Neural progenitor cell (in vitro differentiated cells): ENCODE results near the gene MORC2. TPM values are rescaled to one million over a fixed set of nuclear protein-coding genes. Genes with fewer than 3 reads are reported as not detected.
A peak's percentile ranks its signal among the peaks of the same experiment; 100 is the strongest.

ENCODE experiments used
- DNase-seq: peaks from one replicate; pipeline ENCODE4 v3.0.0-alpha.2; 2016; ENCODE audit warnings: low spot score
- H2AFZ ChIP-seq: fragments of 200-600 bp; sonication (generic); replicated peaks from 2 replicates; pipeline ENCODE4 v1.6.1; 2016; ENCODE audit warnings: antibody characterized with exemption
- H3F3A ChIP-seq: fragments of 200-600 bp; sonication (generic); 2 replicates; pipeline ENCODE4 v1.6.1; 2016; ENCODE audit warnings: antibody characterized with exemption, low read depth
- H3K27ac ChIP-seq: fragments of 200-600 bp; sonication (generic); 2 replicates; pipeline ENCODE4 v1.5.1; 2016; ENCODE audit warnings: mild to moderate bottlenecking
- H3K27me3 ChIP-seq: fragments of 200-600 bp; sonication (generic); 2 replicates; pipeline ENCODE4 v1.6.1; 2016; ENCODE audit warnings: mild to moderate bottlenecking, moderate library complexity
- H3K36me3 ChIP-seq: fragments of 200-600 bp; sonication (generic); 2 replicates; pipeline ENCODE4 v1.5.1; 2016
- H3K4me1 ChIP-seq: fragments of 200-600 bp; sonication (generic); 2 replicates; pipeline ENCODE4 v1.6.1; 2016; ENCODE audit warnings: mixed run types
- H3K4me2 ChIP-seq: fragments of 200-600 bp; sonication (generic); 2 replicates; pipeline ENCODE4 v1.6.1; 2016
- H3K4me3 ChIP-seq: fragments of 200-600 bp; sonication (generic); 2 replicates; pipeline ENCODE4 v1.5.1; 2016
- H3K79me2 ChIP-seq: fragments of 200-600 bp; sonication (generic); 2 replicates; pipeline ENCODE4 v1.6.1; 2016; ENCODE audit warnings: low read depth
- H3K9ac ChIP-seq: fragments of 200-600 bp; sonication (generic); 2 replicates; pipeline ENCODE4 v1.6.1; 2016
- H3K9me3 ChIP-seq: fragments of 200-600 bp; sonication (generic); 2 replicates; pipeline ENCODE4 v1.5.1; 2016; ENCODE audit warnings: low read depth
- H4K20me1 ChIP-seq: fragments of 200-600 bp; sonication (generic); 2 replicates; pipeline ENCODE4 v1.6.1; 2016; ENCODE audit warnings: low read depth
- H3K27ac Mint-ChIP-seq: 3 replicates; pipeline ENCODE4 v1.8.0; 2021; ENCODE audit warnings: mixed read lengths
- H3K27me3 Mint-ChIP-seq: 2 replicates; pipeline ENCODE4 v1.8.0; 2022; ENCODE audit warnings: low read depth, mild to moderate bottlenecking, inconsistent platforms, moderate library complexity, mixed read lengths; ENCODE audit not compliant: insufficient read depth
- H3K36me3 Mint-ChIP-seq: 3 replicates; pipeline ENCODE4 v1.8.0; 2021; ENCODE audit warnings: mixed read lengths
- H3K4me1 Mint-ChIP-seq: 3 replicates; pipeline ENCODE4 v1.8.0; 2021; ENCODE audit warnings: mixed read lengths
- H3K4me3 Mint-ChIP-seq: 3 replicates; pipeline ENCODE4 v1.8.0; 2021; ENCODE audit warnings: mild to moderate bottlenecking, moderate library complexity, mixed read lengths
- H3K9me3 Mint-ChIP-seq: 3 replicates; pipeline ENCODE4 v1.8.0; 2020; ENCODE audit warnings: mixed read lengths
- EZH2 ChIP-seq: fragments of 200-600 bp; sonication (generic); IDR thresholded peaks from 2 replicates; pipeline ENCODE4 v1.6.1; 2017; ENCODE audit warnings: antibody characterized with exemption, mild to moderate bottlenecking, moderate library complexity
- EZH2phosphoT487 ChIP-seq: fragments of 200-600 bp; sonication (generic); IDR thresholded peaks from 2 replicates; pipeline ENCODE4 v1.6.1; 2017; ENCODE audit warnings: antibody characterized with exemption
- total RNA-seq: library from RNA; depleted of rRNA; stranded (reverse); fragments of >200 nt; gene quantifications from 2 replicates; pipeline ENCODE4 v1.2.3, GENCODE V29; 2015; ENCODE audit warnings: low replicate concordance
- TF ChIP-seq, protein P1 (sequence below): fragments of 200-600 bp; sonication (generic); IDR thresholded peaks from 2 replicates; pipeline ENCODE4 v1.5.1; 2017; ENCODE audit warnings: antibody characterized with exemption, mild to moderate bottlenecking

The MORC2 gene
- 29.8 and 35.0 TPM in 2 replicates for total RNA-seq

DNA sequence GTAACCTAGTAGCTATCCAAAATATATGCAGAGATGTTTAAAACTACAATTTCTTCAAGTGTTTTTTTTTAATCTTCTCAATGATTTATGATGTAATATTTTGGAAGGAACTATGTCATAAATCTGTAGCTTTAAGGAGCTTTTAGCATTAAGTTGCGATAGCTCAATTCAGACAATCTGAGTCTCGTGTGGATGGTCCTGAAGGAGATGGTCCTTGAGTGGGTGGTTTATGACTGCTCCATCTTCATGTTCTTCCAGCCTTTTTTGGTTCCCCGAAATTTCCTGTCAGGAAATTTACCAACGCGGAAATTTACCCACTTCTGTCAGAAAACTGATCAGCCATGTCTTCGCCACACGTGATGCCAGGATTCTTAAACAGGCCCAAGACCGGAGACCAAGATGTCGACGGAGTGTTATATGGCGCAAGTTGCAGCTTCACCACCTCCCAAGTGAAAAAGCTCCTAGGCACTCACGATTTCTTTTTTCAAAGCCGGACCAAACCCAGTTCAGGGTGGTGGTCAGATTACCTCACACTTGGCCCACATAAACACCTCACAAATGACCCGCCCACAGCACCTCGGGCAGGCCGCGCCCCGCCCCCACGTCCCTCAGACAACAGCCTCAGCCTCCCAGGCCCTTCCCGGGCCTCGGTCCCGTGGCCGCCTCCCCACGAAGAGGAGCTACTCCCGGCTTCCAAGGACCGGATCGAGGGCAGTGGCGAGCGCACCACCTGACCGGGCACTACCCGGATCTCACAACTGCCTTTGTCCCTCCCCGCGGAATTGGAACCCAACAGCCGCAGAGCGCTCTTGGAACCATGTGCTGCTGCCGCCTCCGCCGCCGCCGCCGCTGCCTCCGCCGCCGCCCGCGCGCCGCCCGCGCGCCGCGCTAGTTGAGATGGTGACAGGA, at the start of gene MORC2:
MORC2 (minus strand) TSS at position 760 of the 909 bp plus-strand sequence. CDS start 885 bp downstream, outside the sequence.
- Histone ChIP-seq H4K20me1 (peaks cover 31% of the 10 kb centered on the region), H3K27ac (peak within 1 kb of the TSS; percentile 97), H3F3A (peaks cover 4% of the 10 kb centered on the region), H3K79me2 (peaks cover 96% of the 10 kb centered on the region), H3K4me3 (peak within 1 kb of the TSS; percentile 92), H3K4me1 (peaks cover 31% of the 10 kb centered on the region), H3K27me3 (no peaks in the 10 kb centered on the region), H3K36me3 (peaks cover 44% of the 10 kb centered on the region), H3K4me2 (peak within 1 kb of the TSS; percentile 93), H3K9me3 (peaks cover 31% of the 10 kb centered on the region), H3K9ac (peak within 1 kb of the TSS; percentile 89), H2AFZ (peak within 1 kb of the TSS; percentile 52)
- no peak for DNase-seq
- no peak for TF ChIP-seq EZH2phosphoT487
- TF ChIP-seq, protein P1, sequence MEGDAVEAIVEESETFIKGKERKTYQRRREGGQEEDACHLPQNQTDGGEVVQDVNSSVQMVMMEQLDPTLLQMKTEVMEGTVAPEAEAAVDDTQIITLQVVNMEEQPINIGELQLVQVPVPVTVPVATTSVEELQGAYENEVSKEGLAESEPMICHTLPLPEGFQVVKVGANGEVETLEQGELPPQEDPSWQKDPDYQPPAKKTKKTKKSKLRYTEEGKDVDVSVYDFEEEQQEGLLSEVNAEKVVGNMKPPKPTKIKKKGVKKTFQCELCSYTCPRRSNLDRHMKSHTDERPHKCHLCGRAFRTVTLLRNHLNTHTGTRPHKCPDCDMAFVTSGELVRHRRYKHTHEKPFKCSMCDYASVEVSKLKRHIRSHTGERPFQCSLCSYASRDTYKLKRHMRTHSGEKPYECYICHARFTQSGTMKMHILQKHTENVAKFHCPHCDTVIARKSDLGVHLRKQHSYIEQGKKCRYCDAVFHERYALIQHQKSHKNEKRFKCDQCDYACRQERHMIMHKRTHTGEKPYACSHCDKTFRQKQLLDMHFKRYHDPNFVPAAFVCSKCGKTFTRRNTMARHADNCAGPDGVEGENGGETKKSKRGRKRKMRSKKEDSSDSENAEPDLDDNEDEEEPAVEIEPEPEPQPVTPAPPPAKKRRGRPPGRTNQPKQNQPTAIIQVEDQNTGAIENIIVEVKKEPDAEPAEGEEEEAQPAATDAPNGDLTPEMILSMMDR: no peak
- no peak for TF ChIP-seq EZH2
- H3K36me3 Mint-ChIP-seq: peaks cover 81% of the 10 kb centered on the region
- peak within 1 kb of the TSS; percentile 96 for H3K27ac Mint-ChIP-seq
- peaks cover 21% of the 10 kb centered on the region for H3K4me1 Mint-ChIP-seq
- H3K9me3 Mint-ChIP-seq: peaks cover 85% of the 10 kb centered on the region
- H3K27me3 Mint-ChIP-seq: peaks cover 11% of the 10 kb centered on the region
- H3K4me3 Mint-ChIP-seq: peak within 1 kb of the TSS; percentile 95

DNA sequence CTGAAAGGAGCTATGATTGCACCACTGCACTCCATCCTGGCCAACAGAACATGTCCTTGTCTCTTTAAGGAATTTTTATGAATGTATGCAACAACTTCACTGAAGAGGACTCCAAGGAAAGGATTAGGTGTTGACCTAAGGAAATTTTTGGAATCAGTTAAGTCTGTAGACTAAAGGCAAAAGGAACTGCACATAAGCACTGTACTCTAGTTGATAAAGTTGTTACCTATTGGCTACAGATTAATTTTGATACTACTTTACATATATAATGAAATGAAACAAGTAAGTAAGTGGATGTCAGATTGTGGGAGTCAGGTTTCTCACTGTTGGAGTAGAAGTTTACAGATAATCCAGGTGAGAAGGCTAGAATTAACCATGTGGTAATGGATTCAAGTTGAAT, 37.0 kb upstream of the MORC2 start:
- Histone ChIP-seq H3K79me2 (no peaks in the 10 kb centered on the region), H3K4me3 (no peak overlapping the region), H4K20me1 (no peaks in the 10 kb centered on the region), H3K9me3 (no peaks in the 10 kb centered on the region), H3K36me3 (no peaks in the 10 kb centered on the region), H3K4me2 (no peak overlapping the region), H3K4me1 (no peaks in the 10 kb centered on the region), H3F3A (no peaks in the 10 kb centered on the region), H3K9ac (no peak overlapping the region), H3K27ac (no peak overlapping the region), H3K27me3 (no peaks in the 10 kb centered on the region), H2AFZ (no peak overlapping the region)
- peaks cover 47% of the 10 kb centered on the region for H3K9me3 Mint-ChIP-seq
- no peak for DNase-seq
- H3K36me3 Mint-ChIP-seq: no peaks in the 10 kb centered on the region
- H3K4me1 Mint-ChIP-seq: no peaks in the 10 kb centered on the region
- H3K4me3 Mint-ChIP-seq: no peak overlapping the region
- H3K27ac Mint-ChIP-seq: no peak overlapping the region
- H3K27me3 Mint-ChIP-seq: peaks cover 11% of the 10 kb centered on the region
- TF ChIP-seq EZH2 (no peak), EZH2phosphoT487 (no peak)
- TF ChIP-seq, protein P1: no peak

DNA sequence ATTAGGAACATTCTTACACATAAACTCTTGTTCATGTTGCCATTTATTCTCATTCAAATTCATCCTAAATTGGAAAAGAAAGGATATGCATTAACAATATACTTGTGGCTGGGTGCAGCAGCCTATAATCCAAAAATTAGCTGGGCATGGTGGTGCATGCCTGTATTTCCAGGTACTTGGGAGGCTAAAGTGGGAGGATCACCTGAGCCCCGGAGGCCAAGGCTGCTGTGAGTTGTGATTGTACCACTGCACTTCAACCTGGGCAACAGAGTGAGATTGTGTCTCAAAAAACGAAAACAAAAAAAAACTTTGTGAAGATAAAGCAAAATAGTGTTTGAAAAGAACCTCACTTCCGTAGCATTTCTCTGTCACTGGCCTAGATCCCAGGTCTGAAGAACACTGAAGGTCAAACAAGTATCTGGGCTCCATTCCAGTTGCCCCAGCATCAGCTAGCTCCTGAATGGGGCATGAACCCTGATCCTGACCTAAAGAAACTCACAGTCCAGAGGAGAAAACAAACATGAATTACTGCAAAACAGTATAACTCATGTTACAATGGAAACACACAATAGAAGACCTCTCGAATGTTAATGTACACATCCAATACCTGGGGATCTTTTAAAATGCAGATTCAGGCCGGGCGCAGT, 32.7 kb upstream of the MORC2 start:
- no peak overlapping the region for H3K9ac ChIP-seq
- no peak overlapping the region for H3K27ac ChIP-seq
- no peak for DNase-seq
- TF ChIP-seq, protein P1: no peak
- TF ChIP-seq EZH2: no peak
- TF ChIP-seq EZH2phosphoT487: no peak
- no peaks in the 10 kb centered on the region for H3K4me1 ChIP-seq
- H3K9me3 ChIP-seq: no peaks in the 10 kb centered on the region
- Mint-ChIP-seq H3K27me3 (peaks cover 5% of the 10 kb centered on the region), H3K27ac (no peak overlapping the region), H3K4me3 (no peak overlapping the region), H3K9me3 (peaks cover 28% of the 10 kb centered on the region), H3K4me1 (no peaks in the 10 kb centered on the region), H3K36me3 (no peaks in the 10 kb centered on the region)
- no peak overlapping the region for H2AFZ ChIP-seq
- H4K20me1 ChIP-seq: no peaks in the 10 kb centered on the region
- H3K36me3 ChIP-seq: no peaks in the 10 kb centered on the region
- no peaks in the 10 kb centered on the region for H3K27me3 ChIP-seq
- H3F3A ChIP-seq: no peaks in the 10 kb centered on the region
- H3K4me3 ChIP-seq: no peak overlapping the region
- H3K79me2 ChIP-seq: no peaks in the 10 kb centered on the region
- no peak overlapping the region for H3K4me2 ChIP-seq
